ENCODE measurements around the gene CITED4. TPM values are rescaled to one million over a fixed set of nuclear protein-coding genes. Genes with fewer than 3 reads are reported as not detected.

Gene CITED4
- total RNA-seq, 5 donors from 2014 or later (not counting 1 experiment from before 2014, with no cell fraction given): 23.4 to 37.0 (median 28.4) TPM

- Histone ChIP-seq H3K9me3 (no peaks in the 10 kb centered on the region), H3K4me3 (ENCODE audit: control insufficient read depth in 1 of 2, extremely low read depth in 1 of 2, low read length in 1 of 2) (no peak overlapping the region), H3K36me3 (ENCODE audit: control insufficient read depth in 2 of 2, extremely low read depth in 1 of 2, insufficient read depth in 1 of 2, low read length in 1 of 2) (no peaks in the 10 kb centered on the region), H3K27me3 (replicated peaks in 1 of 2; ENCODE audit: control insufficient read depth in 2 of 2, extremely low read depth in 1 of 2, insufficient read depth in 2 of 2, low read length in 1 of 2) (no peaks in the 10 kb centered on the region), H3K4me1 (ENCODE audit: control insufficient read depth in 1 of 2, extremely low read depth in 1 of 2, insufficient read depth in 2 of 2, low read length in 2 of 2) (peaks cover 0 to 13% of the 10 kb centered on the region in 2 experiments), H3K27ac (ENCODE audit: low read length) (no peak overlapping the region)
- H3K27me3 Mint-ChIP-seq: no peaks in the 10 kb centered on the region
- ChIA-PET POLR2A (no interaction called here), CTCF (no interaction called here)
- H3K27ac Mint-ChIP-seq: no peak overlapping the region
- no peaks in the 10 kb centered on the region for H3K9me3 Mint-ChIP-seq
- no CpG with 5 or more reads among the region's 5 CpGs for WGBS (ENCODE audit: insufficient coverage)
- no peak overlapping the region for H3K4me3 Mint-ChIP-seq
- ATAC-seq (replicated peaks in 1 of 4) (no peak), DNase-seq (no peak)
- peaks cover 15 to 25% (median 20%) of the 10 kb centered on the region in 3 donors for H3K4me1 Mint-ChIP-seq
- no peaks in the 10 kb centered on the region for H3K36me3 Mint-ChIP-seq
Observed at GRCh38 chr1:40825996-40826395, 36.2 kb downstream of the CITED4 start.

GRCh38 chr1:40825435-40825788 lies 36.8 kb downstream of the CITED4 start:
- Histone ChIP-seq H3K27ac (ENCODE audit: low read length) (no peak overlapping the region), H3K4me3 (ENCODE audit: control insufficient read depth in 1 of 2, extremely low read depth in 1 of 2, low read length in 1 of 2) (no peak overlapping the region), H3K36me3 (ENCODE audit: control insufficient read depth in 2 of 2, extremely low read depth in 1 of 2, insufficient read depth in 1 of 2, low read length in 1 of 2) (no peaks in the 10 kb centered on the region), H3K9me3 (no peaks in the 10 kb centered on the region), H3K27me3 (replicated peaks in 1 of 2; ENCODE audit: control insufficient read depth in 2 of 2, extremely low read depth in 1 of 2, insufficient read depth in 2 of 2, low read length in 1 of 2) (no peaks in the 10 kb centered on the region), H3K4me1 (ENCODE audit: control insufficient read depth in 1 of 2, extremely low read depth in 1 of 2, insufficient read depth in 2 of 2, low read length in 2 of 2) (peaks cover 0 to 13% of the 10 kb centered on the region in 2 experiments)
- ChIA-PET CTCF (no interaction called here), POLR2A (no interaction called here)
- 33% methylated on average over 1 of the region's 3 CpGs for WGBS (ENCODE audit: insufficient coverage)
- no peak overlapping the region for H3K4me3 Mint-ChIP-seq
- H3K36me3 Mint-ChIP-seq: no peaks in the 10 kb centered on the region
- H3K27ac Mint-ChIP-seq: no peak overlapping the region
- H3K4me1 Mint-ChIP-seq: peaks cover 15 to 25% (median 20%) of the 10 kb centered on the region in 3 donors
- ATAC-seq (replicated peaks in 1 of 4): no peak
- H3K27me3 Mint-ChIP-seq: no peaks in the 10 kb centered on the region
- H3K9me3 Mint-ChIP-seq: no peaks in the 10 kb centered on the region
- no peak for DNase-seq

GRCh38 chr1:40824591-40825434 lies 37.4 kb downstream of the CITED4 start:
- no peaks in the 10 kb centered on the region for H3K27me3 Mint-ChIP-seq
- no peak for ATAC-seq (replicated peaks in 1 of 4)
- WGBS (ENCODE audit: insufficient coverage): 85% methylated on average over 10 of the region's 18 CpGs

GRCh38 chr1:40823983-40824382 lies 38.2 kb downstream of the CITED4 start:
- DNase-seq (no peak), ATAC-seq (replicated peaks in 1 of 4) (no peak)
- Histone ChIP-seq H3K27ac (ENCODE audit: low read length) (no peak overlapping the region), H3K27me3 (replicated peaks in 1 of 2; ENCODE audit: control insufficient read depth in 2 of 2, extremely low read depth in 1 of 2, insufficient read depth in 2 of 2, low read length in 1 of 2) (no peaks in the 10 kb centered on the region), H3K36me3 (ENCODE audit: control insufficient read depth in 2 of 2, extremely low read depth in 1 of 2, insufficient read depth in 1 of 2, low read length in 1 of 2) (no peaks in the 10 kb centered on the region), H3K4me3 (ENCODE audit: control insufficient read depth in 1 of 2, extremely low read depth in 1 of 2, low read length in 1 of 2) (no peak overlapping the region), H3K9me3 (no peaks in the 10 kb centered on the region), H3K4me1 (ENCODE audit: control insufficient read depth in 1 of 2, extremely low read depth in 1 of 2, insufficient read depth in 2 of 2, low read length in 2 of 2) (peaks cover 0 to 19% of the 10 kb centered on the region in 2 experiments)
- H3K4me1 Mint-ChIP-seq: peaks cover 17 to 29% (median 20%) of the 10 kb centered on the region in 3 donors
- H3K4me3 Mint-ChIP-seq: no peak overlapping the region
- H3K27me3 Mint-ChIP-seq: no peaks in the 10 kb centered on the region
- H3K36me3 Mint-ChIP-seq: no peaks in the 10 kb centered on the region
- WGBS (ENCODE audit: insufficient coverage): 91% methylated on average over 14 of the region's 17 CpGs
- POLR2A ChIA-PET: no interaction called here
- no peaks in the 10 kb centered on the region for H3K9me3 Mint-ChIP-seq
- CTCF ChIA-PET: no interaction called here
- H3K27ac Mint-ChIP-seq: no peak overlapping the region

More at GRCh38 chr1:40824591-40825434, 37.4 kb downstream of the CITED4 start:
- Histone ChIP-seq H3K4me1 (ENCODE audit: control insufficient read depth in 1 of 2, extremely low read depth in 1 of 2, insufficient read depth in 2 of 2, low read length in 2 of 2) (peaks cover 0 to 13% of the 10 kb centered on the region in 2 experiments), H3K27ac (ENCODE audit: low read length) (no peak overlapping the region), H3K9me3 (no peaks in the 10 kb centered on the region), H3K36me3 (ENCODE audit: control insufficient read depth in 2 of 2, extremely low read depth in 1 of 2, insufficient read depth in 1 of 2, low read length in 1 of 2) (no peaks in the 10 kb centered on the region), H3K4me3 (ENCODE audit: control insufficient read depth in 1 of 2, extremely low read depth in 1 of 2, low read length in 1 of 2) (no peak overlapping the region), H3K27me3 (replicated peaks in 1 of 2; ENCODE audit: control insufficient read depth in 2 of 2, extremely low read depth in 1 of 2, insufficient read depth in 2 of 2, low read length in 1 of 2) (no peaks in the 10 kb centered on the region)
- ChIA-PET POLR2A (no interaction called here), CTCF (no interaction called here)
- Mint-ChIP-seq H3K4me1 (peaks cover 15 to 25% (median 20%) of the 10 kb centered on the region in 3 donors), H3K4me3 (no peak overlapping the region), H3K27ac (peak overlapping the region in 1 of 2 donors; percentile 16), H3K9me3 (no peaks in the 10 kb centered on the region), H3K36me3 (no peaks in the 10 kb centered on the region)
- DNase-seq: no peak

GRCh38 chr1:40823345-40823744 lies 38.8 kb downstream of the CITED4 start:
- no CpG with 5 or more reads among the region's 4 CpGs for WGBS (ENCODE audit: insufficient coverage)

GRCh38 chr1:40822890-40823289 lies 39.3 kb downstream of the CITED4 start:
- no peak overlapping the region for H3K4me3 ChIP-seq (ENCODE audit: control insufficient read depth in 1 of 2, extremely low read depth in 1 of 2, low read length in 1 of 2)
- ChIA-PET CTCF (no interaction called here), POLR2A (no interaction called here)
- 89% methylated on average over 9 of the region's 12 CpGs for WGBS (ENCODE audit: insufficient coverage)
- H3K9me3 Mint-ChIP-seq: no peaks in the 10 kb centered on the region
- no peaks in the 10 kb centered on the region for H3K9me3 ChIP-seq
- H3K36me3 ChIP-seq (ENCODE audit: control insufficient read depth in 2 of 2, extremely low read depth in 1 of 2, insufficient read depth in 1 of 2, low read length in 1 of 2): no peaks in the 10 kb centered on the region
- H3K4me3 Mint-ChIP-seq: no peak overlapping the region
- no peak overlapping the region for H3K27ac Mint-ChIP-seq
- peaks cover 22 to 36% (median 22%) of the 10 kb centered on the region in 3 donors for H3K4me1 Mint-ChIP-seq
- DNase-seq (no peak), ATAC-seq (replicated peaks in 1 of 4) (no peak)
- peaks cover 0 to 4% of the 10 kb centered on the region in 2 experiments for H3K27me3 ChIP-seq (replicated peaks in 1 of 2; ENCODE audit: control insufficient read depth in 2 of 2, extremely low read depth in 1 of 2, insufficient read depth in 2 of 2, low read length in 1 of 2)
- no peaks in the 10 kb centered on the region for H3K27me3 Mint-ChIP-seq
- no peaks in the 10 kb centered on the region for H3K36me3 Mint-ChIP-seq
- no peak overlapping the region for H3K27ac ChIP-seq (ENCODE audit: low read length)
- peaks cover 0 to 30% of the 10 kb centered on the region in 2 experiments for H3K4me1 ChIP-seq (ENCODE audit: control insufficient read depth in 1 of 2, extremely low read depth in 1 of 2, insufficient read depth in 2 of 2, low read length in 2 of 2)

More at GRCh38 chr1:40823345-40823744, 38.8 kb downstream of the CITED4 start:
- POLR2A ChIA-PET: no interaction called here
- no peaks in the 10 kb centered on the region for H3K36me3 Mint-ChIP-seq
- H3K27me3 Mint-ChIP-seq: no peaks in the 10 kb centered on the region
- DNase-seq: no peak
- peaks cover 0 to 4% of the 10 kb centered on the region in 2 experiments for H3K27me3 ChIP-seq (replicated peaks in 1 of 2; ENCODE audit: control insufficient read depth in 2 of 2, extremely low read depth in 1 of 2, insufficient read depth in 2 of 2, low read length in 1 of 2)
- no peak for ATAC-seq (replicated peaks in 1 of 4)
- peaks cover 0 to 26% of the 10 kb centered on the region in 2 experiments for H3K4me1 ChIP-seq (ENCODE audit: control insufficient read depth in 1 of 2, extremely low read depth in 1 of 2, insufficient read depth in 2 of 2, low read length in 2 of 2)
- H3K27ac Mint-ChIP-seq: no peak overlapping the region
- H3K27ac ChIP-seq (ENCODE audit: low read length): no peak overlapping the region
- no peaks in the 10 kb centered on the region for H3K9me3 ChIP-seq
- H3K4me3 ChIP-seq (ENCODE audit: control insufficient read depth in 1 of 2, extremely low read depth in 1 of 2, low read length in 1 of 2): no peak overlapping the region
- no peaks in the 10 kb centered on the region for H3K9me3 Mint-ChIP-seq
- peaks cover 19 to 33% (median 20%) of the 10 kb centered on the region in 3 donors for H3K4me1 Mint-ChIP-seq
- CTCF ChIA-PET: no interaction called here
- no peak overlapping the region for H3K4me3 Mint-ChIP-seq
- H3K36me3 ChIP-seq (ENCODE audit: control insufficient read depth in 2 of 2, extremely low read depth in 1 of 2, insufficient read depth in 1 of 2, low read length in 1 of 2): no peaks in the 10 kb centered on the region

Data from T-cell (primary cell).